GM19099 (cell line): Measurements from ENCODE around the gene NUP98.

ENCODE experiments used
- POLR2A ChIP-seq: IDR thresholded peaks from 3 replicates; pipeline ENCODE4 v1.6.1; 2011; ENCODE audit warnings: low read depth; ENCODE audit not compliant: insufficient read length; ENCODE audit errors: extremely low read depth

Gene NUP98

DNA sequence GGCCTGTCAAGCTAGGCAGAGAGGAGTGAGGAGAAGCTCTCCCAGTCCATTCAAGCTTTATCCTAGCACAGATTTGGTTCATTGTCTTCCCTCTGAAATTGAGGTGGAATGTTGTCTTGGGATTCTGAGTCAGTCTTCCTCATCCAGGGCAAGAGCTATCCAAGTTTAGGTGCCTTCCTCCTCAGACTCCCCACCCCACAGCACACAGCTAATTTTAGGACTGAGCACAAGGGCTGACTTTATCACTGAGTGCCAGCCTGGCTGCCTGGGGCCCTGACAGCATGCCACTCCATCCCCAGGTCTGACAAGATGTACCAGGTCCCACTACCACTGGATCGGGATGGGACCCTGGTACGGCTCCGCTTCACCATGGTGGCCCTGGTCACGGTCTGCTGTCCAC lies 13.6 kb upstream of the NUP98 start:
- TF ChIP-seq POLR2A = no peak

DNA sequence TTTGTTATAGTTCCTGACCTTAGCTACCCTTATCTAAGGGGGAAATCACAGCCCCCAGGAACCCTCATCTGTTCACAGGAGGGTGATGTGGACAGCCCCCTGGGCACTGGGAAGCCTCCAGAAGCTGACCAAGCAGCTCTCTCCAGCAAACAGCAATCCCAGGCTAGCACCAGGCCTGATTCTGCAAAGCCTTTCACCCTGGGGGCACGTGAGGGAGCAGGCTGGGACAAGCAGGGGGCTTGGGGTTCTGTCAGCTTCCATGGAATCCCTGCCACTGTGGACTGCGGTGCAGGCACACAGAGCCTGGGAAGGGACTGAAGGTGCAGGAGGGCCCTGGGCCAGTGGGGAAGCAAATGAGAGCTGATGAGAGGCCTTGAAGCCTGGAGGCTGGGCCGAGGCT lies 13.1 kb upstream of the NUP98 start:
- TF ChIP-seq POLR2A = no peak

DNA sequence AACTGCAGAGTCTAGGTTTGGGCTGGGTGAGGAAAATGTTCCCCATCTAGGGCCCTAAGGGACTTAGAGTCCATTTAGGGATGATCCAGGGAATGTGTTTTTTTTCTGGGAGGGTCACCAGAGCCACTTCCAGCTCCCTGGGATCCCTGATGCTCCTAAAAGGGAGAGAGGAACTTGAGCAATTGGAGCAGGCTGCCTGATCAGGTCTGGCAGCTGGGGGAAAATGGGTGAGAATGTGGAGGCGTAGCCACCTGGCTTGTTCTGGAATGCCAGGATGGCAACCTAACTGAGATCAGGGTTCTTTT lies 12.2 kb upstream of the NUP98 start:
- no peak for TF ChIP-seq POLR2A

GRCh38 chr11:3808861-3809623 lies 11.7 kb upstream of the NUP98 start:
- no peak for TF ChIP-seq POLR2A

GRCh38 chr11:3807909-3808860 lies 10.8 kb upstream of the NUP98 start, which contains the start of gene PGAP2:
PGAP2 (plus strand) TSS chr11:3808560; CDS start chr11:3811260, 2,700 bp downstream.
- peak; percentile 26 for TF ChIP-seq POLR2A

DNA sequence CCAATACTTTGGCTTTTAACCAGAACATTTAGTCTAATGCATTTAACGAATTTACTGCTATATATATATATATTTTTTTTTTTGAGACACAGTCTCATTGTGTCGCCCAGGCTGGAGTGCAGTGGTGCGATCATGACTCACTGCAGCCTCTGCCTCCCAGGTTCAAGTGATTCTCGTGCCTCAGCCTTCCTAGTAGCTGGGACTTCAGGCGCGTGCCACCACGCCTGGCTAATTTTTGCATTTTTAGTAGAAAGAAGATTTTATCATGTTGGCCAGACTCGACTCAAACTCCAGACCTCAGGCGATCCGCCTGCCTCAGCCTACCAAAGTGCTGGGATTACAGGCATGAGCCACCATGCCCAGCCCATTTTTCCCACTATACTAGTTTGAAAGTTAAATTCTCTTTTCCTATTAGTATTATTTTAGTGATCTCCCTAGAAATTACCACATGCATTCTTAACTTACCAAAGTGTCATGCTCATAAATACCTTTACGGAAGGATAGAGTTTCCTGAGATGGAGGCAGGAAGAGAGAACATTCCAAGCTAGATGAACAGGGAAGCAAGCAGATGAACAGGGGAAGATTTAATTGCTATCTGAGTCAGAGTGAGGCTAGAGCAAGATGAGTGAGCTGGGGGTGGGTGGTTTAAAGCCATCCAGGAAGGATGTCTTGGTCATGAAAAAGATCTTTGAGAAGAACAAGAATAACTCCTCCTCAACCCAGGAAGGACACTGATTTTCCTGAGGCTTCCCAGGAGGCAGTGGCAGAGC lies 6.6 kb upstream of the NUP98 start:
- no peak for TF ChIP-seq POLR2A

- no peak for TF ChIP-seq POLR2A
Measured at GRCh38 chr11:3802011-3802790, 4.8 kb upstream of the NUP98 start.

GRCh38 chr11:3799873-3800272 lies 2.5 kb upstream of the NUP98 start:
- no peak for TF ChIP-seq POLR2A

GRCh38 chr11:3799143-3799542 lies 1.8 kb upstream of the NUP98 start:
- TF ChIP-seq POLR2A = no peak

- TF ChIP-seq POLR2A = no peak
Measured at GRCh38 chr11:3796801-3797328, 489 bp downstream of the NUP98 start.

DNA sequence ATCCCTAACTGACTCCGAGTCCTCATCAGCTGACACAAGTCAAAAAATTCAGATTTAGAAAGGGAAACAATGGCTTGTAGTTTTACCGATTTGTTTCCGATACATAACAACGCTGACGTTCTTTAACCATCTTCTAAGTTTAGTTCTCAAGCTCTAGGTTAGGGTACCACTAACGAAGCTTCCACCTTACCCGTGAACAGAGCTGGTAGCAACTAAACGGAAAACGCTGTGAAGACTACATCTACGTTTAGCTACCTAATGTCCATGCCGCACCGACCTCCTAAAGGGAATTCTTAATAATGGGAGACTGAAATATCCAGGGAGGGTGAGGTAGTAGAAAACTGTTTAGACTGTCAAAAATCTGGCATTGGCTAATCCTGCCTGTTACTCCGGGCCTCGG lies 1.0 kb downstream of the NUP98 start:
- no peak for TF ChIP-seq POLR2A

- no peak for TF ChIP-seq POLR2A
Measured at GRCh38 chr11:3796002-3796311, 1.4 kb downstream of the NUP98 start.

- TF ChIP-seq POLR2A = no peak
Measured at GRCh38 chr11:3795131-3796001, 2.0 kb downstream of the NUP98 start.
